H1 (cell line): ENCODE data around the gene HPD. TPM values are rescaled to one million over a fixed set of nuclear protein-coding genes. Genes with fewer than 3 reads are reported as not detected.

Source experiments
- CTCF ChIA-PET: fragments of 300-600 bp; sonication (Branson Sonifier 250); formaldehyde crosslinking; loops from one replicate; lab custom pipeline; 2021; ENCODE audit not compliant: partially characterized antibody; lab: Charles Lee
- POLR2A ChIA-PET: fragments of 300-600 bp; sonication (Branson Sonifier 250); formaldehyde crosslinking; loops from one replicate; lab custom pipeline; 2021; ENCODE audit warnings: inconsistent platforms; ENCODE audit not compliant: partially characterized antibody; lab: Charles Lee
- DNase-seq, 2 experiments: peaks; one replicate each; pipeline versions ENCODE4 v3.0.0 to v3.0.0-alpha.2; 2010 to 2022; ENCODE audit warnings: low spot score in 2 of 2, low read depth in 1 of 2, mixed read lengths in 1 of 2
- FAIRE-seq: peaks from 2 replicates; lab custom pipeline; 2011; peaks lifted over from hg19 to GRCh38; lab: Jason Lieb, UNC
- H2AFZ ChIP-seq: 2 replicates; pipeline ENCODE4 v1.8.1; 2012; ENCODE audit warnings: low read length, inconsistent platforms
- H2AK5ac ChIP-seq: 2 replicates; pipeline ENCODE4 v1.6.1; 2013; ENCODE audit warnings: low read depth, low read length
- H2BK120ac ChIP-seq: replicated peaks from 2 replicates; pipeline ENCODE3; 2013; ENCODE audit warnings: low read depth, low read length, inconsistent platforms
- H2BK12ac ChIP-seq: 2 replicates; pipeline ENCODE4 v1.6.1; 2013; ENCODE audit warnings: low read depth, low read length
- H2BK15ac ChIP-seq: 2 replicates; pipeline ENCODE4 v1.6.1; 2013; ENCODE audit warnings: low read length
- H2BK20ac ChIP-seq: 2 replicates; pipeline ENCODE4 v1.6.1; 2013; ENCODE audit warnings: low read length
- H2BK5ac ChIP-seq: 2 replicates; pipeline ENCODE4 v1.6.1; 2013; ENCODE audit warnings: low read depth, low read length
- H3K14ac ChIP-seq: 2 replicates; pipeline ENCODE4 v1.6.1; 2013; ENCODE audit warnings: inconsistent platforms; ENCODE audit not compliant: insufficient read length
- H3K18ac ChIP-seq: 2 replicates; pipeline ENCODE4 v1.6.1; 2013; ENCODE audit warnings: low read length; ENCODE audit errors: extremely low read depth
- H3K23ac ChIP-seq: 2 replicates; pipeline ENCODE4 v1.6.1; 2013; ENCODE audit warnings: inconsistent platforms; ENCODE audit not compliant: insufficient read length
- H3K23me2 ChIP-seq: 2 replicates; pipeline ENCODE4 v1.6.1; 2013; ENCODE audit warnings: low read depth, low read length
- H3K27ac ChIP-seq: 2 replicates; pipeline ENCODE4 v1.6.1; 2011; ENCODE audit warnings: low read depth, low read length, inconsistent platforms
- H3K27me3 ChIP-seq, 4 experiments: replicated peaks in 1 of 4; 1 replicate in 1 of 4; 2 replicates in 3 of 4; pipeline versions ENCODE4 v1.6.1 to v1.8.1; 2011 to 2013; ENCODE audit warnings: low read length in 3 of 4, mild to moderate bottlenecking in 3 of 4, inconsistent platforms in 2 of 4, mixed read lengths in 2 of 4, moderate library complexity in 1 of 4; ENCODE audit not compliant: control insufficient read depth in 3 of 4, insufficient read depth in 3 of 4; ENCODE audit errors: extremely low read depth in 1 of 4
- H3K36me3 ChIP-seq, 4 experiments: 2 replicates each; pipeline versions ENCODE4 v1.6.1 to v1.8.1; 2011 to 2013; ENCODE audit warnings: mild to moderate bottlenecking in 4 of 4, low read length in 3 of 4, moderate library complexity in 2 of 4, control low read depth in 1 of 4, inconsistent platforms in 1 of 4; ENCODE audit not compliant: insufficient read depth in 4 of 4, control insufficient read depth in 2 of 4
- H3K4ac ChIP-seq: replicated peaks from 2 replicates; pipeline ENCODE3; 2013; ENCODE audit warnings: low read length, low read depth, mixed read lengths, inconsistent platforms; ENCODE audit not compliant: insufficient read length
- H3K4me1 ChIP-seq, 4 experiments: replicated peaks in 1 of 4; 1 replicate in 1 of 4; 2 replicates in 3 of 4; pipeline versions ENCODE4 v1.6.1 to v1.8.1; 2011 to 2013; ENCODE audit warnings: low read length in 3 of 4, inconsistent platforms in 2 of 4, mixed read lengths in 1 of 4; ENCODE audit not compliant: insufficient read depth in 4 of 4, control insufficient read depth in 3 of 4
- H3K4me2 ChIP-seq, 2 experiments: 2 replicates each; pipeline versions ENCODE4 v1.6.1 to v1.8.1; 2011 to 2013; ENCODE audit warnings: low read depth in 2 of 2, low read length in 2 of 2, control low read depth in 1 of 2, inconsistent platforms in 1 of 2, mild to moderate bottlenecking in 1 of 2; ENCODE audit not compliant: insufficient read depth in 1 of 2
- H3K4me3 ChIP-seq, 4 experiments: fragments of 200-600, 300-600 bp in 1 of 4; sonication (generic), shearing (Covaris generic), sonication (Bioruptor Twin) in 1 of 4; 2 replicates each; pipeline versions ENCODE4 v1.5.1 to v1.8.1; 2011 to 2016; ENCODE audit warnings: low read length in 4 of 4, low read depth in 3 of 4, control low read depth in 2 of 4, inconsistent platforms in 2 of 4, mild to moderate bottlenecking in 2 of 4, mixed read lengths in 1 of 4, moderate library complexity in 1 of 4; ENCODE audit not compliant: insufficient read depth in 2 of 4; ENCODE audit errors: extremely low read depth in 1 of 4
- H3K56ac ChIP-seq: replicated peaks from 2 replicates; pipeline ENCODE3; 2013; ENCODE audit warnings: low read depth, mild to moderate bottlenecking, mixed read lengths, low read length, inconsistent platforms; ENCODE audit not compliant: insufficient read length
- H3K79me1 ChIP-seq: 2 replicates; pipeline ENCODE4 v1.6.1; 2013; ENCODE audit warnings: low read depth, low read length, control low read depth
- H3K79me2 ChIP-seq, 2 experiments: 2 replicates each; pipeline versions ENCODE4 v1.6.1 to v1.8.1; 2012 to 2013; ENCODE audit warnings: low read length in 2 of 2, mild to moderate bottlenecking in 2 of 2, inconsistent platforms in 1 of 2; ENCODE audit not compliant: insufficient read depth in 2 of 2, control insufficient read depth in 1 of 2
- H3K9ac ChIP-seq, 4 experiments: replicated peaks in 1 of 4; 1 replicate in 1 of 4; 2 replicates in 3 of 4; pipeline versions ENCODE4 v1.6.1 to v1.8.1; 2011 to 2013; ENCODE audit warnings: low read depth in 3 of 4, low read length in 3 of 4, control low read depth in 2 of 4, mild to moderate bottlenecking in 2 of 4, moderate library complexity in 2 of 4, inconsistent platforms in 1 of 4; ENCODE audit errors: extremely low read depth in 1 of 4
- H3K9me3 ChIP-seq, 2 experiments: 2 replicates each; pipeline versions ENCODE4 v1.6.1 to v1.8.1; 2012 to 2013; ENCODE audit warnings: mild to moderate bottlenecking in 2 of 2, moderate library complexity in 2 of 2, control low read depth in 1 of 2, inconsistent platforms in 1 of 2, low read depth in 1 of 2, low read length in 1 of 2, mixed read lengths in 1 of 2; ENCODE audit not compliant: insufficient read depth in 2 of 2
- H4K20me1 ChIP-seq, 2 experiments: replicated peaks in 1 of 2; 2 replicates each; pipeline versions ENCODE3 to v1.8.1; 2011 to 2013; ENCODE audit warnings: inconsistent platforms in 2 of 2, low read length in 2 of 2, mild to moderate bottlenecking in 1 of 2; ENCODE audit not compliant: insufficient read depth in 2 of 2, control insufficient read depth in 1 of 2
- H4K5ac ChIP-seq: 2 replicates; pipeline ENCODE4 v1.6.1; 2013; ENCODE audit warnings: low read length, low read depth, mixed read lengths, inconsistent platforms; ENCODE audit not compliant: insufficient read length
- H4K8ac ChIP-seq: 2 replicates; pipeline ENCODE4 v1.8.0; 2013; ENCODE audit warnings: mild to moderate bottlenecking, moderate library complexity, low read length, inconsistent platforms; ENCODE audit not compliant: insufficient read depth; ENCODE audit errors: extremely low read depth
- H4K91ac ChIP-seq: replicated peaks from 2 replicates; pipeline ENCODE3; 2013; ENCODE audit warnings: low read length, mixed read lengths, inconsistent platforms; ENCODE audit not compliant: insufficient read length
- BCL11A ChIP-seq, 2 experiments: IDR thresholded peaks; one replicate each; pipeline ENCODE4 v1.6.1; 2011; ENCODE audit warnings: low read depth in 2 of 2, low read length in 2 of 2, mild to moderate bottlenecking in 2 of 2
- RBBP5 ChIP-seq: IDR thresholded peaks from 2 replicates; pipeline ENCODE4 v1.7.1; 2012; ENCODE audit warnings: low read depth, mild to moderate bottlenecking, inconsistent platforms, low read length, moderate library complexity, borderline replicate concordance
- SIN3A ChIP-seq, 2 experiments: IDR thresholded peaks in 1 of 2; conservative IDR thresholded peaks in 1 of 2; 2 replicates each; pipeline ENCODE4 v1.6.1; 2011 to 2012; ENCODE audit warnings: low read length in 2 of 2, improper control_type of control experiment in 1 of 2, low read depth in 1 of 2, mild to moderate bottlenecking in 1 of 2
- WGBS, 2 experiments: shearing (Covaris generic) in 1 of 2; methylation state at CpG; one replicate each; pipeline versions ENCODE4 v1.1.6 to v1.1.7; 2013 to 2015; ENCODE audit warnings: low lambda C conversion rate in 2 of 2, mixed read lengths in 2 of 2, inconsistent platforms in 1 of 2, low coverage in 1 of 2, missing lambda C conversion rate in 1 of 2; ENCODE audit not compliant: insufficient replicate concordance in 2 of 2, insufficient coverage in 1 of 2, insufficient read length in 1 of 2; ENCODE audit errors: extremely low coverage in 1 of 2, missing lambda C conversion rate in 1 of 2; 5-methylcytosine and 5-hydroxymethylcytosine counted together
- polyA plus RNA-seq, 7 experiments: library from polyadenylated mRNA; depleted of rRNA in 3 of 7; stranded (reverse) in 5 of 7; unstranded in 2 of 7; fragments of >200 nt in 5 of 7; fragments of 200-250 nt in 2 of 7; gene quantifications; 1 replicate in 5 of 7; 2 replicates in 1 of 7; 4 replicates in 1 of 7; pipeline versions ENCODE4 v1.2.1 to v1.2.3, GENCODE V29; 2011 to 2013; ENCODE audit warnings: missing spikeins in 2 of 7, mixed read lengths in 2 of 7
- total RNA-seq: library from RNA; stranded (reverse); fragmentation: NEBNext Ultra II Directional; extraction: Animal tissue kit (Norgen Biotek cat#: 25700); gene quantifications from 2 replicates; pipeline ENCODE4 v1.2.1, GENCODE V29; 2021

The HPD gene
- total and polyA plus RNA-seq, 2 of the 8 experiments (the other 6 are each of a cell fraction or from before 2014, with no cell fraction given) = 0.48 to 0.56 TPM

- Histone ChIP-seq H2AK5ac (no peak overlapping the region), H2BK12ac (no peak overlapping the region), H4K91ac (no peak overlapping the region), H3K27ac (no peak overlapping the region), H3K18ac (no peak overlapping the region), H3K79me1 (peaks cover 10% of the 10 kb centered on the region), H2BK15ac (no peak overlapping the region), H4K8ac (peak overlapping the region; percentile 3; the same call in 1 of the 2 replicates), H4K5ac (no peak overlapping the region), H3K4me2 (no peak overlapping the region), H2AFZ (no peak overlapping the region), H3K23me2 (peaks cover 4% of the 10 kb centered on the region), H3K4me3 (no peak overlapping the region), H3K4ac (no peak overlapping the region), H3K56ac (no peak overlapping the region), H3K9me3 (no peaks in the 10 kb centered on the region), H3K36me3 (peaks cover 8 to 37% (median 24%) of the 10 kb centered on the region in 4 experiments), H2BK120ac (no peak overlapping the region), H3K9ac (no peak overlapping the region), H3K27me3 (no peaks in the 10 kb centered on the region), H4K20me1 (peaks cover 0 to 16% of the 10 kb centered on the region in 2 experiments), H2BK20ac (no peak overlapping the region), H2BK5ac (peak overlapping the region; percentile 13; the same call in 1 of the 2 replicates), H3K14ac (no peak overlapping the region), H3K4me1 (peaks cover 0 to 9% (median 0%) of the 10 kb centered on the region in 4 experiments; a peak in 3 of 7 replicates), H3K79me2 (peaks cover 0 to 14% of the 10 kb centered on the region in 2 experiments; a peak in 2 of 4 replicates), H3K23ac (no peak overlapping the region)
- 92% methylated on average over 40 of the region's 47 CpGs; no CpG with 5 or more reads in 1 of the 2 experiments for whole genome bisulfite sequencing, 2 experiments
- CTCF ChIA-PET = interaction anchor here (0.8 to 14.5 kb wide), 4 partner anchors 10 to 289 kb away, joined by 3 to 163 read pairs (median 13); partner anchors contain the start of gene RHOF
- DNase-seq (no peak), FAIRE-seq (no peak)
- POLR2A ChIA-PET = interaction anchor here (0.6 to 2.4 kb wide), 6 partner anchors 11 to 141 kb away, joined by 3 to 12 read pairs (median 7); no protein-coding TSS in a partner anchor
- no peak for TF ChIP-seq SIN3A (conservative IDR thresholded peaks at IDR 0.05 in 1 of 2, IDR thresholded peaks at IDR 0.05 in 1 of 2; ENCODE audit: low read depth in 1 of 2, low read length in 2 of 2)
- TF ChIP-seq RBBP5 = no peak
- no peak for TF ChIP-seq BCL11A (IDR thresholded peaks at IDR 0.05; ENCODE audit: low read depth in 2 of 2, low read length in 2 of 2)
Measured at GRCh38 chr12:121816925-121817647, 41.6 kb downstream of the HPD start.
